ENCODE measurements around the gene KRTAP10-5. TPM values are rescaled to one million over a fixed set of nuclear protein-coding genes. Genes with fewer than 3 reads are reported as not detected.

Gene KRTAP10-5
- total and polyA plus RNA-seq, 9 of the 15 experiments (the other 6 are each of a cell fraction or from before 2014, with no cell fraction given) = not detected

DNA sequence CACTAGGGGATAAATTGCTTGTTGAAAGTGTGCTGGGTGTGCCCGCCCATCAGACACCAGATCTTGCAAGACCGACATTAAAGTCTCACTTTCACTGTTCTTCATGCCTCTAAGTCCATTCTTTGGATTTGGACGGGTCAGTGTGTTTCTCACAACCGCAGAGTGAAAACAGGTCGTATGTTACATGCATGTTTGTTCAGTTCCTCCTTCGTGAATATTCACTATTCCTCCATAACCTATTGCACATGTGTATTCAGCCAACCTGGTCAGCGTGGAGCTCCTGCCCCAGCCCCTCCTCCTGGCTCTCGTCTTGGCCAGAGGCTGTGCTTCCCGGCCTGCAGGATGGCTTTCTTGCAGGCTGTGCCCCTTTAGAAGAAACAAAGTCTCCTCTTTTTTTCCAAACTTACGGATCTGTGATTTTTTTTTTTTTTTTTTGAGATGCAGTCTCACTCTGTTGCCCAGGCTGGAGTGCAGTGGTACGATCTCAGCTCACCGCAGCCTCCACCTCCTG lies 14.1 kb upstream of the KRTAP10-5 start (continued):
- TF ChIP-seq, protein P1, sequence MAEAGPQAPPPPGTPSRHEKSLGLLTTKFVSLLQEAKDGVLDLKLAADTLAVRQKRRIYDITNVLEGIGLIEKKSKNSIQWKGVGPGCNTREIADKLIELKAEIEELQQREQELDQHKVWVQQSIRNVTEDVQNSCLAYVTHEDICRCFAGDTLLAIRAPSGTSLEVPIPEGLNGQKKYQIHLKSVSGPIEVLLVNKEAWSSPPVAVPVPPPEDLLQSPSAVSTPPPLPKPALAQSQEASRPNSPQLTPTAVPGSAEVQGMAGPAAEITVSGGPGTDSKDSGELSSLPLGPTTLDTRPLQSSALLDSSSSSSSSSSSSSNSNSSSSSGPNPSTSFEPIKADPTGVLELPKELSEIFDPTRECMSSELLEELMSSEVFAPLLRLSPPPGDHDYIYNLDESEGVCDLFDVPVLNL (CRISPR knock-in tag; IDR thresholded peaks at IDR 0.05; ENCODE audit: low read depth) = no peak
- TF ChIP-seq, protein P2, sequence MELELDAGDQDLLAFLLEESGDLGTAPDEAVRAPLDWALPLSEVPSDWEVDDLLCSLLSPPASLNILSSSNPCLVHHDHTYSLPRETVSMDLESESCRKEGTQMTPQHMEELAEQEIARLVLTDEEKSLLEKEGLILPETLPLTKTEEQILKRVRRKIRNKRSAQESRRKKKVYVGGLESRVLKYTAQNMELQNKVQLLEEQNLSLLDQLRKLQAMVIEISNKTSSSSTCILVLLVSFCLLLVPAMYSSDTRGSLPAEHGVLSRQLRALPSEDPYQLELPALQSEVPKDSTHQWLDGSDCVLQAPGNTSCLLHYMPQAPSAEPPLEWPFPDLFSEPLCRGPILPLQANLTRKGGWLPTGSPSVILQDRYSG (tag; conservative IDR thresholded peaks at IDR 0.05; ENCODE audit: low read depth) = peak; percentile 72
- TF ChIP-seq L3MBTL2 (IDR thresholded peaks at IDR 0.05) = no peak
- TF ChIP-seq, protein P3, sequence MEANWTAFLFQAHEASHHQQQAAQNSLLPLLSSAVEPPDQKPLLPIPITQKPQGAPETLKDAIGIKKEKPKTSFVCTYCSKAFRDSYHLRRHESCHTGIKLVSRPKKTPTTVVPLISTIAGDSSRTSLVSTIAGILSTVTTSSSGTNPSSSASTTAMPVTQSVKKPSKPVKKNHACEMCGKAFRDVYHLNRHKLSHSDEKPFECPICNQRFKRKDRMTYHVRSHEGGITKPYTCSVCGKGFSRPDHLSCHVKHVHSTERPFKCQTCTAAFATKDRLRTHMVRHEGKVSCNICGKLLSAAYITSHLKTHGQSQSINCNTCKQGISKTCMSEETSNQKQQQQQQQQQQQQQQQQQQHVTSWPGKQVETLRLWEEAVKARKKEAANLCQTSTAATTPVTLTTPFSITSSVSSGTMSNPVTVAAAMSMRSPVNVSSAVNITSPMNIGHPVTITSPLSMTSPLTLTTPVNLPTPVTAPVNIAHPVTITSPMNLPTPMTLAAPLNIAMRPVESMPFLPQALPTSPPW (CRISPR knock-in tag; IDR thresholded peaks at IDR 0.05) = no peak
- no peak for TF ChIP-seq ZNF436 (CRISPR knock-in tag; IDR thresholded peaks at IDR 0.05)
- TF ChIP-seq SAFB (IDR thresholded peaks at IDR 0.05; ENCODE audit: borderline replicate concordance, low read depth, low read length) = no peak
- TF ChIP-seq, protein P4, sequence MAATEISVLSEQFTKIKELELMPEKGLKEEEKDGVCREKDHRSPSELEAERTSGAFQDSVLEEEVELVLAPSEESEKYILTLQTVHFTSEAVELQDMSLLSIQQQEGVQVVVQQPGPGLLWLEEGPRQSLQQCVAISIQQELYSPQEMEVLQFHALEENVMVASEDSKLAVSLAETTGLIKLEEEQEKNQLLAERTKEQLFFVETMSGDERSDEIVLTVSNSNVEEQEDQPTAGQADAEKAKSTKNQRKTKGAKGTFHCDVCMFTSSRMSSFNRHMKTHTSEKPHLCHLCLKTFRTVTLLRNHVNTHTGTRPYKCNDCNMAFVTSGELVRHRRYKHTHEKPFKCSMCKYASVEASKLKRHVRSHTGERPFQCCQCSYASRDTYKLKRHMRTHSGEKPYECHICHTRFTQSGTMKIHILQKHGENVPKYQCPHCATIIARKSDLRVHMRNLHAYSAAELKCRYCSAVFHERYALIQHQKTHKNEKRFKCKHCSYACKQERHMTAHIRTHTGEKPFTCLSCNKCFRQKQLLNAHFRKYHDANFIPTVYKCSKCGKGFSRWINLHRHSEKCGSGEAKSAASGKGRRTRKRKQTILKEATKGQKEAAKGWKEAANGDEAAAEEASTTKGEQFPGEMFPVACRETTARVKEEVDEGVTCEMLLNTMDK (IDR thresholded peaks at IDR 0.05; ENCODE audit: borderline replicate concordance, insufficient read depth, low read depth, low read length, poor library complexity, severe bottlenecking) = no peak
- no peak for TF ChIP-seq SMAD2 (IDR thresholded peaks at IDR 0.05; ENCODE audit: low read depth, low read length)
- no peak for TF ChIP-seq PYGO2 (tag; IDR thresholded peaks at IDR 0.05)
- TF ChIP-seq, protein P5, sequence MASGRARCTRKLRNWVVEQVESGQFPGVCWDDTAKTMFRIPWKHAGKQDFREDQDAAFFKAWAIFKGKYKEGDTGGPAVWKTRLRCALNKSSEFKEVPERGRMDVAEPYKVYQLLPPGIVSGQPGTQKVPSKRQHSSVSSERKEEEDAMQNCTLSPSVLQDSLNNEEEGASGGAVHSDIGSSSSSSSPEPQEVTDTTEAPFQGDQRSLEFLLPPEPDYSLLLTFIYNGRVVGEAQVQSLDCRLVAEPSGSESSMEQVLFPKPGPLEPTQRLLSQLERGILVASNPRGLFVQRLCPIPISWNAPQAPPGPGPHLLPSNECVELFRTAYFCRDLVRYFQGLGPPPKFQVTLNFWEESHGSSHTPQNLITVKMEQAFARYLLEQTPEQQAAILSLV (tag; IDR thresholded peaks at IDR 0.05) = peak; percentile 10; the same call in 1 of the 2 replicates
- TF ChIP-seq TRIM24 (IDR thresholded peaks at IDR 0.05) = no peak
- no peak for TF ChIP-seq CAMTA2 (CRISPR knock-in tag; conservative IDR thresholded peaks at IDR 0.05)
- TF ChIP-seq CC2D1A (IDR thresholded peaks at IDR 0.05) = no peak
- TF ChIP-seq MXI1 (IDR thresholded peaks at IDR 0.05; ENCODE audit: low read depth, low read length) = no peak
- TF ChIP-seq PHTF2 (CRISPR knock-in tag; IDR thresholded peaks at IDR 0.05) = no peak
- TF ChIP-seq ESRRA (IDR thresholded peaks at IDR 0.05; ENCODE audit: borderline replicate concordance, low read depth) = no peak
- TF ChIP-seq RB1 (IDR thresholded peaks at IDR 0.05; ENCODE audit: low read depth) = 0 out of 2 replicates have a peak, but pooled peaks have one; percentile 22
- TF ChIP-seq GABPB1 (CRISPR knock-in tag; IDR thresholded peaks at IDR 0.05) = no peak
- no peak for TF ChIP-seq WHSC1 (IDR thresholded peaks at IDR 0.05; ENCODE audit: low read length)
